ENCODE results near the gene VASH2.

The VASH2 gene

GRCh38 chr1:212950243-212951125 lies at the start of gene VASH2:
Gene VASH2 (plus strand): TSS chr1:212950541. CDS start chr1:212951543, 1,002 bp downstream.
- no peaks in the 10 kb centered on the region for H3K9me2 ChIP-seq (replicated peaks; ENCODE audit: insufficient read depth, low read length)
- no peaks in the 10 kb centered on the region for H3K79me2 ChIP-seq (ENCODE audit: insufficient read depth, low read length)
- peak within 1 kb of the TSS; percentile 48 for H3K4me3 ChIP-seq (ENCODE audit: insufficient read depth, low read length, poor library complexity, severe bottlenecking)
- H3K9me3 ChIP-seq (ENCODE audit: insufficient read depth, low read length), result no peaks in the 10 kb centered on the region
- no peak within 1 kb of the TSS for H3K27ac ChIP-seq (ENCODE audit: low read depth, low read length)
- TF ChIP-seq CTCF (IDR thresholded peaks at IDR 0.05; ENCODE audit: insufficient read depth, low read length, poor library complexity, severe bottlenecking) (no peak), EZH2phosphoT487 (conservative IDR thresholded peaks at IDR 0.05; ENCODE audit: low read length) (no peak)
- H4K20me1 ChIP-seq (ENCODE audit: low read depth, low read length), result no peaks in the 10 kb centered on the region
- H2AFZ ChIP-seq (ENCODE audit: low read depth, low read length, severe bottlenecking), result peak within 1 kb of the TSS; percentile 69
- peak within 1 kb of the TSS; percentile 70 for H3K4me2 ChIP-seq (ENCODE audit: low read depth, low read length, poor library complexity, severe bottlenecking)
- H3F3A ChIP-seq (ENCODE audit: insufficient read depth), result no peaks in the 10 kb centered on the region
- no peaks in the 10 kb centered on the region for H3K36me3 ChIP-seq (ENCODE audit: low read length)
- H3K27me3 ChIP-seq (ENCODE audit: low read length), result no peaks in the 10 kb centered on the region
- H3K9ac ChIP-seq (ENCODE audit: low read length), result peak within 1 kb of the TSS; percentile 48

GRCh38 chr1:212901290-212901689 lies 49.1 kb upstream of the VASH2 start:
- TF ChIP-seq CTCF (IDR thresholded peaks at IDR 0.05; ENCODE audit: insufficient read depth, low read length, poor library complexity, severe bottlenecking) (no peak), EZH2phosphoT487 (conservative IDR thresholded peaks at IDR 0.05; ENCODE audit: low read length) (no peak)
- H3K9me3 ChIP-seq (ENCODE audit: insufficient read depth, low read length), result peaks cover 5% of the 10 kb centered on the region; the same call in 1 of the 2 replicates

DNA sequence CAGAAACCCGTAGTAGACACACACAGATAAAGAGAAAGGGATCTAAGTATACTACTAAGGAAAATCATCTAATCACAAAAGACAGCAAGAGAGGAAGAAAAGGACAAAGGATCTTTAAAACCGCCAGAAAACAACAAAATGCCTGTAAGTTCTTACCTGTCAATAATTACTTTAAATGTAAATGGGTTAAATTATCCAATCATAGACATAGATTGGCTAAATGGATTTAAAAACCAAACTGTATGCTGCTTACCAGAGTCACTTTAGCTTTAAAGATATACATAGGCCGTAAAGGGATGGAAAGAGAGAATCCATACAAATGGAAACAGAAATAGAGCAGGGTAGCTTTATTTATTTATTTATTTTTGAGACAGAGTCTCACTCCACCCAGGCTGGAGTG lies 48.3 kb upstream of the VASH2 start:
- H4K20me1 ChIP-seq (ENCODE audit: low read depth, low read length), result 0 out of 2 replicates have a peak, but pooled peaks cover 2% of the 10 kb centered on the region
- no peak overlapping the region for H3K4me3 ChIP-seq (ENCODE audit: insufficient read depth, low read length, poor library complexity, severe bottlenecking)
- no peaks in the 10 kb centered on the region for H3K79me2 ChIP-seq (ENCODE audit: insufficient read depth, low read length)
- H3K9me3 ChIP-seq (ENCODE audit: insufficient read depth, low read length), result peaks cover 5% of the 10 kb centered on the region; the same call in 1 of the 2 replicates
- H3K27ac ChIP-seq (ENCODE audit: low read depth, low read length), result no peak overlapping the region
- H3K9me2 ChIP-seq (replicated peaks; ENCODE audit: insufficient read depth, low read length), result no peaks in the 10 kb centered on the region
- H3K27me3 ChIP-seq (ENCODE audit: low read length), result no peaks in the 10 kb centered on the region
- no peaks in the 10 kb centered on the region for H3F3A ChIP-seq (ENCODE audit: insufficient read depth)
- H3K9ac ChIP-seq (ENCODE audit: low read length), result no peak overlapping the region
- H3K4me2 ChIP-seq (ENCODE audit: low read depth, low read length, poor library complexity, severe bottlenecking), result no peak overlapping the region
- peaks cover 28% of the 10 kb centered on the region for H3K36me3 ChIP-seq (ENCODE audit: low read length)
- H2AFZ ChIP-seq (ENCODE audit: low read depth, low read length, severe bottlenecking), result no peak overlapping the region
- TF ChIP-seq CTCF (IDR thresholded peaks at IDR 0.05; ENCODE audit: insufficient read depth, low read length, poor library complexity, severe bottlenecking) (no peak), EZH2phosphoT487 (conservative IDR thresholded peaks at IDR 0.05; ENCODE audit: low read length) (no peak)

More at GRCh38 chr1:212901290-212901689, 49.1 kb upstream of the VASH2 start:
- Histone ChIP-seq H3K9ac (ENCODE audit: low read length) (no peak overlapping the region), H3K9me2 (replicated peaks; ENCODE audit: insufficient read depth, low read length) (no peaks in the 10 kb centered on the region), H3K36me3 (ENCODE audit: low read length) (peaks cover 28% of the 10 kb centered on the region), H4K20me1 (ENCODE audit: low read depth, low read length) (0 out of 2 replicates have a peak, but pooled peaks cover 2% of the 10 kb centered on the region), H3F3A (ENCODE audit: insufficient read depth) (no peaks in the 10 kb centered on the region), H3K4me2 (ENCODE audit: low read depth, low read length, poor library complexity, severe bottlenecking) (no peak overlapping the region), H2AFZ (ENCODE audit: low read depth, low read length, severe bottlenecking) (no peak overlapping the region), H3K4me3 (ENCODE audit: insufficient read depth, low read length, poor library complexity, severe bottlenecking) (no peak overlapping the region), H3K79me2 (ENCODE audit: insufficient read depth, low read length) (no peaks in the 10 kb centered on the region), H3K27ac (ENCODE audit: low read depth, low read length) (no peak overlapping the region), H3K27me3 (ENCODE audit: low read length) (no peaks in the 10 kb centered on the region)
